Activated T-cell treated with anti-CD3 and anti-CD28 coated beads for 1 hour (primary cell): Measurements from ENCODE around the gene BOD1L1.
"Not testable (repeated sequence)": the region's sequence is repeated elsewhere in the genome, so short reads cannot be mapped to it uniquely, and the experiment has no call there.

Experiments
- DNase-seq: peaks from one replicate; pipeline ENCODE4 v3.0.0-alpha.2; 2020; ENCODE audit warnings: low read depth

The BOD1L1 gene

GRCh38 chr4:13618212-13618806, 9.2 kb downstream of the BOD1L1 start:
- no peak for DNase-seq

GRCh38 chr4:13617801-13618200, 9.7 kb downstream of the BOD1L1 start:
- DNase-seq = no peak

DNA sequence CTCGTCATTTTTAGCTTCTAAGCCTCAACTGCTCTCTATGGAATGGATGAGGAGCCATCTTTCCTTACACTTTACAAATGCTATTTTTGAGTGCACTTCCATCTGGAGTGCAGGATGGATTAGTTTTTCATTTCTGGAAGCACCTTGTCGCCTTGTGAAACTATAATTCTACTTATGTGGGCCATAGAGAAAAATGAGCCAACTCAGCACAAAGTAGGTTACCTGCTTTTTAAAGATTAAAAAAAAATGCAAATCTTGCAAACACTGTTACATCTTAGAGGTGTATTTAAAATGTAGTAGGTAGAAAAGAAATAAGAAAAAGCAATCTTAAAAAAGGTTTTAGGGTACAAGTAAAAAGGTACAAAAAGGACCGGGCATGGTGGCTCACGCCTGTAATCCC, 10.9 kb downstream of the BOD1L1 start:
- DNase-seq = no peak

GRCh38 chr4:13615161-13615560, 12.4 kb downstream of the BOD1L1 start:
- DNase-seq = no peak

- DNase-seq = no peak
These were observed 15.0 kb downstream of the BOD1L1 start for GRCh38 chr4:13612569-13612968.

DNA sequence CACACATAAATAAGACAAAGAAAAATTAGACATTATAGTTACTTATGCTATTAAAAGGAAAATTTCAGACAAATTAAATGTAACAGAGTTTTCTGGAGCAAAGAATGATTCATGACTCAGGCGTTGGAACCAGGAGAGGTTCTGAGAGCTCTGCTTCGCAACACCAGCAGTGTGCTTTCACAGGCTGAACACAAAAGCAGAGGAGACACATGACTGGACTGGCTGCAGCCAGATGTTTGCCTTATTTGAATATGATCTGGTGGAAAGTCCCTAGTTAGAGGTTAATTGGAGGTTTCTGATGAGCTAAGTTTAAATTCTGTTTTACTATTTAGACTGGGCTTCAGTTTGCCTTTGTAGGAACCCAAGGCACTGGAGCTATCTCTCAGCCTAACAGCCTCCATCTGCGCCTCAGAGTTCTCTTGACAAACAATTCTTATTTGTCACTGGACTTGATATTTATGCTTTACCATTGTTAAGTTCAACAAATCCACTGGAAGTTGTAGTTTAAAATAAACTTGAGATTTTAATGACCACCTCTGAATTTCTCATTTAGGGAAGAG, 16.2 kb downstream of the BOD1L1 start:
- DNase-seq = no peak

GRCh38 chr4:13605330-13605729, 22.2 kb downstream of the BOD1L1 start:
- DNase-seq = no peak

- no peak for DNase-seq
These were observed 25.7 kb downstream of the BOD1L1 start for GRCh38 chr4:13601848-13602247.

DNA sequence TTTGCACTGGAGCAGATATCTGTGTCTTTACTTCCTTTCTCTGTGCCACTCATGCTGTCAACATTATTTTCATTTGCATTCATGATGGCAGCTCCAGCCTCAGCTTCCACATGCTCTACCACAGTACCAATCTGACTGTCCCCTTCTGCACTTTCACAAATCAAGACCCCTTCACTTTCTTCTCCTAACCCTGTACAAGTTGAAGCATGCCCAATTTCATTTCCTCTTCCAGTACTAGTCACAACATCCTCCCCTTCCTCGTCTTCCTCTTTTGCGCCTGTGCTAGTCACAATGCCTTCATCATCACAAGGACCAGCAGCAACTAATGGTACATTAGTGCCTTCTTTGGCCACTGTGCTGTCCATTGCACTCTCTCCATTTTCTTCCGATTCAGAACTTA, 26.5 kb downstream of the BOD1L1 start:
- no peak for DNase-seq

DNA sequence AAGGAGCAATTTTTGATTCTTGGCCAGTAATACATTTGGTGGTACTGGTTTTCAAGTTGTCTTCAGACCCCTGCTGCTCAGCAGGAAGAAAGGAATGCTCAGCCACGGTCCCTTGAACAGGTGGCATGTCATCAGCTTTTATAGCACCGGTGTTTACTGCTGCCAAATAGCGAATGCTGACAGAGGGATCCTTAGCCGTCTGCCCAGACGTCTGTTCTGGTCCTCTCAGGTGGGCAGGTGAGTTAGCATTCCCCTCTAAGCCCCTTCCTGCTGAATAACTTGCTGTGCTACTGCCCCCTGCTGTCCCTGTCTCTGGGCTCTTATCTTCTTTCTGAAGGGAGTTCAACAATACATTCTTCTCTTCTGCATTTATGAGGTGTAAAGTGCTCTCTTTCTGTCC, 28.4 kb downstream of the BOD1L1 start:
- DNase-seq = no peak

DNA sequence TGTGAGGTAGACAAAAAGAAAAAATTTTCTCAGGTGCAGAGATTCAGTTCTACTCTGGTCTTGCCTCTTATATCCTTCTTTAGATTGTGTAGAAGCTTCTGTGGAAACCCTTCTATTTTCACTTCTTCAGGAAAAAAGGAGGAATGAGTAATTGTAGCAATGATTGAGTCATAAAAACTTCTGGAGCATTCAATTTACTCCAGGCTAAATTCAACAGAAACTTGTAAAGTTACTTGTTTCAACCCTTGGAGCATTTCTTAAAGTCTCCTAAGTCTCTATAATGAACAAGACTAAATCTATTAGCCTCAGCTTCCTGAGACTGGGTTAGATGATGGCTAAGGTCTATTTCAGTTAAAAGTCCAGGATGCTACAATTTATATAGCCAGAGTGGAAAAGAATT, 29.9 kb downstream of the BOD1L1 start:
- DNase-seq = no peak

GRCh38 chr4:13597141-13597540, 30.4 kb downstream of the BOD1L1 start:
- DNase-seq = no peak

GRCh38 chr4:13592220-13592619, 35.3 kb downstream of the BOD1L1 start:
- DNase-seq = no peak

GRCh38 chr4:13590766-13591165, 36.8 kb downstream of the BOD1L1 start:
- no peak for DNase-seq

- no peak for DNase-seq
These were observed 38.6 kb downstream of the BOD1L1 start for GRCh38 chr4:13588954-13589353.

DNA sequence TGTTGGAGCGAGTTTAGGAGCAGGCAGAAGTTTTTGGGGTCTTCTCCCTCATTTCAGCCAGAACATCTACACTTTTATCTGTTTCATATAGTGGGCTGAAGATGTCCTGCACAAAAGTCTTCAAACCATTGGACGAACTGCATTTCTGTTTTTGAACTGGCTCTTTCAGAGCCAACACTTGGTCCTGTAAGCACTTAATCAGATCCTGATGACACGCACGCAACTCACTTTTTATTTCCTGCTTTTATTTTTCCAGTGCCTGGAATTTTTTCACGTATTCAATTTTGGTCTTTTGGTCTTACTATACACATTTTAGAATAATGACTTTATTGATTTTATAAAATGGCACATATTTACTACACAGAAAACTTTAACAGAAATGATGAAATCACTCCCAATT, 43.0 kb downstream of the BOD1L1 start:
- no peak for DNase-seq

GRCh38 chr4:13580036-13580435, 47.5 kb downstream of the BOD1L1 start:
- no peak for DNase-seq

DNA sequence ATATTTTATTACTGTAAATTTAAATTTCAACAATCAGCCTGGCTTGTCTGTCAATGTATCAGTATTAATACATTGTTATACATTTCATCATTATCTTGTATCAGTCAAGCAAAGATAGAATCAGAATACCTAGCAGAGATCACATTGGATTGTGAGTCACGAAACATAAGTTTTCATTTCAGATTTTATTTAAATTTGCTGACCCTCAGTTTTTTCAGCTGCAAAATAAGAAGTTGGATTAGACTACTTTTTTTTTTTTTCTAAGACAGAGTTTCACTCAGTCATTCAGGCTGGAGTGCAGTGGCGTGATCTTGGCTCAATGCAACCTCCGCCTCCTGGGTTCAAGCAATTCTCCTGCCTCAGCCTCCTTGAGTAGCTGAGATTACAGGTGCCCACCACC, 49.9 kb downstream of the BOD1L1 start:
- no peak for DNase-seq

- DNase-seq = no peak
These were observed 56.6 kb downstream of the BOD1L1 start for GRCh38 chr4:13570916-13571315.

- no peak for DNase-seq
These were observed 60.4 kb downstream of the BOD1L1 start for GRCh38 chr4:13567125-13567524.

- DNase-seq = no peak
These were observed 64.6 kb downstream of the BOD1L1 start for GRCh38 chr4:13562876-13563275.

- DNase-seq = no peak
These were observed 65.9 kb downstream of the BOD1L1 start for GRCh38 chr4:13561673-13562072.

DNA sequence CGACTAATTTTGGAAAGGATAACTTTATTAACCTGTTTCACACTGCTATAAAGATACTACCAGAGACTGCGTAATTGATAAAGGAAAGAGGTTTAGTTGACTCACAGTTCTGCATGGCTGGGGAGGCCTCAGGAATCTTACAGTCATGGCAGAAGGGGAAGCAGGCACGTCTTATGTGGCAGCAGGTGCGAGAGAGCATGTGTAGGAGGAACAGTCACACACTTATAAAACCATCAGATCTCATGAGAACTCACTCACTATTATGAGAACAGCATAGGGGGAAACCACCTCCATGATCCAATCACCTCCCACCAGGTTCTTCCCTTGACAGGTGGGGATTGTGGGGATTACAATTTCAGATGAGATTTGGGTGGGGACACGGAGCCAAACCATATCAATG, 67.4 kb downstream of the BOD1L1 start:
- not testable (repeated sequence) for DNase-seq

- no peak for DNase-seq
These were observed 68.1 kb downstream of the BOD1L1 start for GRCh38 chr4:13559413-13559812.
